ENCODE data around the gene KISS1R. TPM values are rescaled to one million over a fixed set of nuclear protein-coding genes. Genes with fewer than 3 reads are reported as not detected.

Gene KISS1R
- total RNA-seq (under 1 TPM in 2 of 9 donors, not detected in 7; 0.25 to 0.44 TPM), polyA plus RNA-seq (not detected)
- long read RNA-seq, donor 1: 0 reads
- long read RNA-seq, donor 2: 0 reads
- long read RNA-seq, donor 3: 0 reads
- long read RNA-seq, donor 4: 0 reads
- long read RNA-seq, donor 5: 0 reads
- long read RNA-seq, donor 6: 0 reads
- long read RNA-seq, donor 7: 0 reads
- long read RNA-seq, donor 8: 0 reads
- long read RNA-seq, donor 9: 0 reads
- long read RNA-seq, donor 10: 0 reads

GRCh38 chr19:917323-918151 is at the start of gene KISS1R:
Gene KISS1R (plus strand): TSS chr19:917333. CDS start chr19:917503, 170 bp downstream.
- peak in 3 of 6 experiments; percentile 24 to 35 (median 33) for TF ChIP-seq CTCF (IDR thresholded peaks at IDR 0.05)
- TF ChIP-seq POLR2A (IDR thresholded peaks at IDR 0.05): no peak
- Histone ChIP-seq H3K27ac (no peak within 1 kb of the TSS), H3K27me3 (peaks cover 42% of the 10 kb centered on the region), H3K4me3 (peak within 1 kb of the TSS in 1 of 4 donors; percentile 42), H3K9me3 (replicated peaks in 1 of 3) (no peaks in the 10 kb centered on the region), H3K4me1 (replicated peaks in 1 of 2) (peaks cover 9 to 30% of the 10 kb centered on the region in 2 donors), H3K36me3 (replicated peaks in 1 of 2) (no peaks in the 10 kb centered on the region)
- intact Hi-C loops (cut with DNase I): loop anchor here (5.0 kb wide), 2 partner anchors 55 to 145 kb away; no protein-coding TSS in a partner anchor
- DNase-seq: peak in 1 of 7 donors; percentile 33
- WGBS, 4 donors: 0 to 10% (median 2%) methylated on average over 2 to 86 of the region's 87 CpGs

- 92 to 94% (median 92%) methylated on average over 23 to 39 of the region's 39 CpGs for WGBS, 4 donors
- Histone ChIP-seq H3K4me1 (replicated peaks in 1 of 2) (peaks cover 12 to 24% of the 10 kb centered on the region in 2 donors), H3K9me3 (replicated peaks in 1 of 3) (no peaks in the 10 kb centered on the region), H3K27me3 (no peaks in the 10 kb centered on the region), H3K36me3 (replicated peaks in 1 of 2) (peaks cover 0 to 23% of the 10 kb centered on the region in 2 donors), H3K27ac (no peak overlapping the region), H3K4me3 (no peak overlapping the region)
- TF ChIP-seq CTCF (IDR thresholded peaks at IDR 0.05): no peak
- no peak for TF ChIP-seq POLR2A (IDR thresholded peaks at IDR 0.05)
- DNase-seq: peak in 1 of 7 donors; percentile 19
- intact Hi-C loops (cut with DNase I): loop anchor here (2.0 to 5.0 kb wide), 2 partner anchors 53 to 114 kb away; partner anchors contain the start of gene WDR18 (in 1 of the 2)
Measured at GRCh38 chr19:867855-868457, 49.2 kb upstream of the KISS1R start.

- H3K9me3 ChIP-seq (replicated peaks in 1 of 3): no peaks in the 10 kb centered on the region
- peak overlapping the region in 4 of 5 donors; percentile 63 to 91 (median 78) for H3K27ac ChIP-seq
- H3K27me3 ChIP-seq: no peaks in the 10 kb centered on the region
- intact Hi-C loops (cut with DNase I): loop anchor here in 1 of 2 donors (5.0 kb wide), 1 partner anchor 114 kb away; the partner anchor contains the start of gene WDR18
- H3K4me3 ChIP-seq: no peak overlapping the region
- peaks cover 0 to 25% of the 10 kb centered on the region in 2 donors for H3K36me3 ChIP-seq (replicated peaks in 1 of 2)
- DNase-seq: peak in 1 of 7 donors; percentile 24
- no peak for TF ChIP-seq CTCF (IDR thresholded peaks at IDR 0.05)
- TF ChIP-seq POLR2A (IDR thresholded peaks at IDR 0.05): no peak
- peaks cover 12 to 19% of the 10 kb centered on the region in 2 donors for H3K4me1 ChIP-seq (replicated peaks in 1 of 2)
- 80 to 91% (median 89%) methylated on average over 16 to 34 of the region's 34 CpGs for WGBS, 4 donors
Measured at GRCh38 chr19:868458-869244, 48.5 kb upstream of the KISS1R start.

All from adrenal gland (tissue), 19 donors.